GM12865 (cell line): ENCODE data around the gene ADAM23.

Experiments
- DNase-seq: peaks from one replicate; pipeline ENCODE4 v3.0.0; 2010; ENCODE audit warnings: low read depth
- H3K4me3 ChIP-seq: 2 replicates; pipeline ENCODE4 v1.5.1; 2011; ENCODE audit warnings: mild to moderate bottlenecking, low read depth, low read length, control low read depth
- TF ChIP-seq, protein P1 (sequence below): IDR thresholded peaks from 2 replicates; pipeline ENCODE4 v1.5.1; 2011; ENCODE audit warnings: low read length, control low read depth, low read depth, inconsistent platforms; ENCODE audit not compliant: insufficient read depth; ENCODE audit errors: missing control alignments

The ADAM23 gene

DNA sequence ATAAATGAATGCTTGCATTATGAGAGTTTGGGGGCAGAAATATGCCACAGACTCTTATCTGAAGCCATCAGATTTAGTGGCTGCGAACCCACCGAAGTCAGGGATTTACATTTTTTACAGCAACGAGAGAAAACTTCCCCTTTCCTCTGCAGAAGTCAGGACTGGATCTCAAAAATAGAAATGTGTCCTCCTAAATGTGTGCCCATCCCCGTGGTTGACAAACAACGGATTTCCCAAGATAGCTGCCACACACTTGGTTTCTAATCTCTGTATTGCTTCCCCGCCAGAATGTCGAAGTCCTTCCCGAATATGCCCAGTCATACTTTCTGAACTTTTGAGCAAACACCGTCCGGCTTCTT, 879 bp upstream of the ADAM23 start:
- TF ChIP-seq, protein P1, sequence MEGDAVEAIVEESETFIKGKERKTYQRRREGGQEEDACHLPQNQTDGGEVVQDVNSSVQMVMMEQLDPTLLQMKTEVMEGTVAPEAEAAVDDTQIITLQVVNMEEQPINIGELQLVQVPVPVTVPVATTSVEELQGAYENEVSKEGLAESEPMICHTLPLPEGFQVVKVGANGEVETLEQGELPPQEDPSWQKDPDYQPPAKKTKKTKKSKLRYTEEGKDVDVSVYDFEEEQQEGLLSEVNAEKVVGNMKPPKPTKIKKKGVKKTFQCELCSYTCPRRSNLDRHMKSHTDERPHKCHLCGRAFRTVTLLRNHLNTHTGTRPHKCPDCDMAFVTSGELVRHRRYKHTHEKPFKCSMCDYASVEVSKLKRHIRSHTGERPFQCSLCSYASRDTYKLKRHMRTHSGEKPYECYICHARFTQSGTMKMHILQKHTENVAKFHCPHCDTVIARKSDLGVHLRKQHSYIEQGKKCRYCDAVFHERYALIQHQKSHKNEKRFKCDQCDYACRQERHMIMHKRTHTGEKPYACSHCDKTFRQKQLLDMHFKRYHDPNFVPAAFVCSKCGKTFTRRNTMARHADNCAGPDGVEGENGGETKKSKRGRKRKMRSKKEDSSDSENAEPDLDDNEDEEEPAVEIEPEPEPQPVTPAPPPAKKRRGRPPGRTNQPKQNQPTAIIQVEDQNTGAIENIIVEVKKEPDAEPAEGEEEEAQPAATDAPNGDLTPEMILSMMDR: no peak
- H3K4me3 ChIP-seq: no peak overlapping the region; the same call in 1 of the 2 replicates
- DNase-seq: no peak

DNA sequence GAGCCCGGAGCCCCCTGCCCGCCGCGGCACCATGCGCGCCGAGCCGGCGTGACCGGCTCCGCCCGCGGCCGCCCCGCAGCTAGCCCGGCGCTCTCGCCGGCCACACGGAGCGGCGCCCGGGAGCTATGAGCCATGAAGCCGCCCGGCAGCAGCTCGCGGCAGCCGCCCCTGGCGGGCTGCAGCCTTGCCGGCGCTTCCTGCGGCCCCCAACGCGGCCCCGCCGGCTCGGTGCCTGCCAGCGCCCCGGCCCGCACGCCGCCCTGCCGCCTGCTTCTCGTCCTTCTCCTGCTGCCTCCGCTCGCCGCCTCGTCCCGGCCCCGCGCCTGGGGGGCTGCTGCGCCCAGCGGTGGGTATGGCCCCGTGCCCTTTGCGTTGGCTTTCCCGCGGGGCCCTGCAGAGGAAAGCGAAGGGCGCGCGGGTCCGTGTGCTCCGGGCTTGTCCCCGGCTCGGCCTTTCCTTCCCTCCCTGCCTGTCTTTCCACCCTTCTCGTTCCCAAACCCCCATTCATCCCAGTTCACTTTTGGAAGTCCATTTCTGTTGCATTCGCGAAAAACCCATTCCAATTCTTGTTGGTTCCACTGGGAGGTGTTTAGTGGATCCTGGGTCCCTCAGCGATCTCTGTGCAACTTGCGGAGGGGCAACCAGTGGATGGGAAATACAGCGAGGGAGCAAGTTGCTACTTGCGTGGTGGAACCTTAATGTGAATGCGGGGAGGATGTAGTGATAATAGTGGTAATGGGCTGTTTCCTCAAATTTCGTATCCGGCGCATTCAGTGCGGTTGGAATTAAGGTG, 599 bp downstream of the ADAM23 start:
- TF ChIP-seq, protein P1: no peak
- peak overlapping the region; percentile 55 for H3K4me3 ChIP-seq
- DNase-seq: peak; percentile 49

DNA sequence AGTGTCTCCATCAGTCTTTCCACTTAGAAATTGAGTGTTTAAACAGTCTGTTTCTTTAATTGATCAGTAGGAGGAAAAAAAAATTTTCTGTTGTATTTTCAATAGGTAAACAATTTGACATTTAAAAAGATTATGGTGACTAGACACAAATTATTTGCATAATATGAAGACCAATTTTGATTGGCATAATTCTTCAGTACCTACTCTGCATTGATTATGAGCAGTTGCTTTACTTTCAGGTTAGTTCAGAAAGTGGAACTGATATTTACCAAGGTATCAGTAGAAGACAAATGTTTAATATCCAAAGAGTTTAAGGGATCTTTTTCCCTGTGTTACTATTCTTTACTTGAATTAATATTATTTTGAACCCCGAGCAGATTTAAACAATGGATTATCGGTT, 2.6 kb downstream of the ADAM23 start:
- DNase-seq: no peak
- H3K4me3 ChIP-seq: no peak overlapping the region
- TF ChIP-seq, protein P1: no peak

DNA sequence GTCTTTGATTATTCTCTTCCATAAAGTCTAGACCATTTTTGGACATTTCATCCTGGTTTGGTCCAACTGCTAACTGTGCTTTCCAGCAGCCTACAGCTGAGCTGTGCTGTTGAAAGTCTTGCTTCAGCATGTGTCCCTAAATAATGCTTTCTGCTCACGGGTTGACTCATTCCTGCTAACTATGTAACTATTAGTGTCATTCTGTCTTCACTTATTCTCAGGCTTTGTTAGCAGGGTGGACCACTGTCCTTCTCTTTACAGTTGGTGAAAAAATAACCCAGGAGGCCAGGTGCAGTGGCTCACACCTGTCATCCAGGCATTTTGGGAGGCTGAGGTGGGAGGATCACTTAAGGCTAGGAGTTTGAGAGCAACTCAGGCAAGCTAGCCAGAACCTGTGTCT, 8.9 kb downstream of the ADAM23 start:
- peak; percentile 64 for DNase-seq
- H3K4me3 ChIP-seq: no peak overlapping the region
- TF ChIP-seq, protein P1: no peak

DNA sequence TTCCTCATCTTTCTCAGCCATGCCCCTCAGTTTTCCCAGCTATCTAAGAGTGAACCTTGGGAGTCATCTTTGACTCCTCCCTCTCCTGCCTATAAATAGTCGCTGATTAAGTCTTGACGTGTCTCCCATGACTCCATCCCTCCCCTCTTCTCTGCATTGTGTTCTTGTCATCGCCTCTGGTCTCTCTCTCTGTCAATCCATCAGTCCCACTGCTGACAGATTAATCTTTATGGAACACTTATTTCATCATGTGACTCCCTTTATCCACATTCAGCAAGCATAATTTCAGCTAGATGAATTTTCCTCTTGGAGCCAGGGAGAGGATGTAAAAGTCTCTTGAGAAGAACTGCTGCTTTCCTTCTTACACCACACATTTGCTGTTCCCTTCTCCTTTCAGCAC, 9.4 kb downstream of the ADAM23 start:
- H3K4me3 ChIP-seq: no peak overlapping the region
- TF ChIP-seq, protein P1: no peak
- no peak for DNase-seq

DNA sequence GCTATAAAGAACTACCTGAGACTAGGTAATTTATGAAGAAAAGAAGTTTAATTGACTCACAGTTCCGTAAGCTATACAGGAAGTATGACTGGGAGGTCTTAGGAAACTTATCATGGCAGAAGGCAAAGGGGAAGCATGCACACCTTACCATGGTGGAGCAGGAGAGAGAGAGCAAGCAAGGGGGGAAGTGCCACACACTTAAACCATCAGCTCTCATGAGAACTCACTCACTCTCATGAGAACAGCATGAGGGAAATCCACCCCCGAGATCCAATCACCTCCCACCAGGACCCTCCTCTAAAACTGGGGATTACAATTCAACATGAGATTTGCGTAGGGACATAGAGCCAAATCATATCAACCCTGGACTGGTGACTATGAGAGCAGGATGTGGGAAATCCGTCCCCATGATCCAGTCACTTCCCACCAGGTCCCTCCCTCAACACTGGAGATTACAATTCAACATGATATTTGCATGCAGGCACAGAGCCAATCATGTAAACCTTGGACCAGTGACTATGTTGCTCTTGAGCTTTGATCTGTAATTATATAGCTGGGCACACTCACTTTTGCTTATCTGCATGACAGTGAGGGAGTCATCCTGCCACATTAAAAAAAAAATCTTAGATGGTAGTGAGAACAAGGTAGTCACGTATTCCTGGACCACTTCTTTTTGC, 12.9 kb downstream of the ADAM23 start:
- no peak overlapping the region for H3K4me3 ChIP-seq
- TF ChIP-seq, protein P1: no peak
- no peak for DNase-seq
